GM21390 (cell line): Measurements from ENCODE around the gene OXCT1.
"Not testable (repeated sequence)": the region's sequence is repeated elsewhere in the genome, so short reads cannot be mapped to it uniquely, and the experiment has no call there.

ENCODE experiments used
- ATAC-seq: cut with Tn5 transposase; IDR thresholded peaks from one replicate; pipeline ENCODE4 v1.9.1; 2021; ENCODE audit not compliant: unreplicated experiment

The OXCT1 gene

GRCh38 chr5:41874512-41875060, 4.4 kb upstream of the OXCT1 start:
- ATAC-seq: no peak

GRCh38 chr5:41871852-41872251, 1.6 kb upstream of the OXCT1 start:
- ATAC-seq: no peak

- no peak for ATAC-seq
Measured at GRCh38 chr5:41870627-41871048, 413 bp upstream of the OXCT1 start.

GRCh38 chr5:41869151-41869723, 988 bp downstream of the OXCT1 start:
- no peak for ATAC-seq

GRCh38 chr5:41863871-41864486, 6.2 kb downstream of the OXCT1 start:
- ATAC-seq: peak; percentile 69

GRCh38 chr5:41858890-41859289, 11.3 kb downstream of the OXCT1 start:
- ATAC-seq: no peak

GRCh38 chr5:41857989-41858388, 12.2 kb downstream of the OXCT1 start:
- no peak for ATAC-seq

GRCh38 chr5:41856644-41857491, 13.4 kb downstream of the OXCT1 start:
- ATAC-seq: peak; percentile 95

GRCh38 chr5:41852293-41852692, 17.9 kb downstream of the OXCT1 start:
- no peak for ATAC-seq

- ATAC-seq: no peak
Measured at GRCh38 chr5:41851116-41851515, 19.1 kb downstream of the OXCT1 start.

- ATAC-seq: no peak
Measured at GRCh38 chr5:41848983-41849382, 21.2 kb downstream of the OXCT1 start.

- ATAC-seq: not testable (repeated sequence)
Measured at GRCh38 chr5:41845751-41846150, 24.5 kb downstream of the OXCT1 start.

GRCh38 chr5:41844502-41844901, 25.7 kb downstream of the OXCT1 start:
- ATAC-seq: no peak

- peak; percentile 57 for ATAC-seq
Measured at GRCh38 chr5:41843456-41844370, 26.5 kb downstream of the OXCT1 start.

- peak; percentile 78 for ATAC-seq
Measured at GRCh38 chr5:41842777-41843176, 27.4 kb downstream of the OXCT1 start.

- no peak for ATAC-seq
Measured at GRCh38 chr5:41841325-41841724, 28.9 kb downstream of the OXCT1 start.

GRCh38 chr5:41840251-41840650, 30.0 kb downstream of the OXCT1 start:
- ATAC-seq: no peak

GRCh38 chr5:41837793-41838192, 32.4 kb downstream of the OXCT1 start:
- ATAC-seq: no peak

GRCh38 chr5:41835645-41836044, 34.6 kb downstream of the OXCT1 start:
- ATAC-seq: no peak

GRCh38 chr5:41834506-41834905, 35.7 kb downstream of the OXCT1 start:
- ATAC-seq: no peak

GRCh38 chr5:41832430-41832829, 37.8 kb downstream of the OXCT1 start:
- no peak for ATAC-seq
